Upper lobe of right lung (tissue), 1 donor: ENCODE results near the gene ERG. TPM values are rescaled to one million over a fixed set of nuclear protein-coding genes. Genes with fewer than 3 reads are reported as not detected.

Experiments used
- ATAC-seq: fragments of 200-7000 bp; cut with Tn5 transposase; one replicate; pipeline ENCODE4 v1.9.1; 2020; ENCODE audit warnings: mild to moderate bottlenecking, moderate library complexity
- DNase-seq: peaks from one replicate; pipeline ENCODE4 v3.0.0-alpha.2; 2020
- H3K27ac ChIP-seq: fragments of 200-600 bp; one replicate; pipeline ENCODE4 v1.8.0; 2022
- H3K27me3 ChIP-seq: fragments of 200-600 bp; one replicate; pipeline ENCODE4 v1.8.0; 2022; ENCODE audit warnings: mild to moderate bottlenecking
- H3K36me3 ChIP-seq: fragments of 200-600 bp; one replicate; pipeline ENCODE4 v1.8.0; 2022
- H3K4me1 ChIP-seq: fragments of 200-600 bp; one replicate; pipeline ENCODE4 v1.8.0; 2022
- H3K4me3 ChIP-seq: fragments of 200-600 bp; one replicate; pipeline ENCODE4 v1.8.0; 2022; ENCODE audit warnings: mild to moderate bottlenecking
- H3K9me3 ChIP-seq: fragments of 200-600 bp; one replicate; pipeline ENCODE4 v1.8.0; 2022
- CTCF ChIP-seq: fragments of 200-600 bp; IDR thresholded peaks from one replicate; pipeline ENCODE4 v1.8.0; 2022; ENCODE audit warnings: antibody characterized with exemption
- intact Hi-C: fragments of 100-400 bp; cut with DNase I; formaldehyde crosslinking; loops from one replicate; pipeline ENCODE4 v1.11.0; 2022
- total RNA-seq: library from RNA; stranded (reverse); fragmentation: NEBNext Ultra II Directional; extraction: Animal tissue kit (Norgen Biotek cat#: 25700); gene quantifications from one replicate; pipeline ENCODE4 v1.2.1, GENCODE V29; 2021
- donor health status: DM: no; HTN: yes; CAD: no; lungs with severe emphysema.

Gene ERG
- total RNA-seq, 1 donor from 2014 or later, result 36.7 TPM

- no peak overlapping the region for H3K27ac ChIP-seq
- ATAC-seq, result no peak
- no peak for TF ChIP-seq CTCF
- H3K4me3 ChIP-seq, result no peak overlapping the region
- no peaks in the 10 kb centered on the region for H3K4me1 ChIP-seq
- H3K27me3 ChIP-seq, result no peaks in the 10 kb centered on the region
- H3K36me3 ChIP-seq, result no peaks in the 10 kb centered on the region
- DNase-seq, result no peak
- H3K9me3 ChIP-seq, result no peaks in the 10 kb centered on the region
- intact Hi-C loops, result no loop called here
Observed at GRCh38 chr21:38524168-38525153, 26.2 kb upstream of the ERG start.

- Histone ChIP-seq H3K9me3 (no peaks in the 10 kb centered on the region), H3K27ac (no peak overlapping the region), H3K27me3 (no peaks in the 10 kb centered on the region), H3K4me1 (no peaks in the 10 kb centered on the region), H3K4me3 (no peak overlapping the region), H3K36me3 (no peaks in the 10 kb centered on the region)
- intact Hi-C loops, result no loop called here
- ATAC-seq, result no peak
- TF ChIP-seq CTCF, result no peak
- no peak for DNase-seq
Observed at GRCh38 chr21:38520511-38520910, 22.2 kb upstream of the ERG start.

- Histone ChIP-seq H3K36me3 (no peaks in the 10 kb centered on the region), H3K27me3 (no peaks in the 10 kb centered on the region), H3K4me3 (no peak overlapping the region), H3K27ac (no peak overlapping the region), H3K4me1 (no peaks in the 10 kb centered on the region), H3K9me3 (no peaks in the 10 kb centered on the region)
- no peak for DNase-seq
- intact Hi-C loops, result no loop called here
- no peak for ATAC-seq
- no peak for TF ChIP-seq CTCF
Observed at GRCh38 chr21:38511662-38512243, 13.5 kb upstream of the ERG start.

- TF ChIP-seq CTCF, result no peak
- intact Hi-C loops, result no loop called here
- Histone ChIP-seq H3K9me3 (no peaks in the 10 kb centered on the region), H3K36me3 (no peaks in the 10 kb centered on the region), H3K4me3 (no peak overlapping the region), H3K4me1 (no peaks in the 10 kb centered on the region), H3K27me3 (no peaks in the 10 kb centered on the region), H3K27ac (no peak overlapping the region)
- ATAC-seq (no peak), DNase-seq (no peak)
Observed at GRCh38 chr21:38511198-38511597, 12.9 kb upstream of the ERG start.

GRCh38 chr21:38507374-38507942, 9.2 kb upstream of the ERG start:
- Histone ChIP-seq H3K4me1 (peaks cover 4% of the 10 kb centered on the region), H3K4me3 (peak overlapping the region; percentile 38), H3K9me3 (no peaks in the 10 kb centered on the region), H3K27me3 (no peaks in the 10 kb centered on the region), H3K27ac (no peak overlapping the region), H3K36me3 (no peaks in the 10 kb centered on the region)
- DNase-seq (no peak), ATAC-seq (no peak)
- no peak for TF ChIP-seq CTCF
- intact Hi-C loops, result loop anchor here (10.0 kb wide), 1 partner anchor 637 kb away; no protein-coding TSS in a partner anchor
